ENCODE data around the gene HOXB5. TPM values are rescaled to one million over a fixed set of nuclear protein-coding genes. Genes with fewer than 3 reads are reported as not detected.

Gene HOXB5
- total RNA-seq, 4 donors from 2014 or later: 0.27 to 2.7 (median 1.4) TPM

GRCh38 chr17:48597778-48598631, 4.4 kb upstream of the HOXB5 start:
- no peak for TF ChIP-seq CTCF (IDR thresholded peaks at IDR 0.05)
- TF ChIP-seq EP300 (IDR thresholded peaks at IDR 0.05): no peak
- TF ChIP-seq POLR2A (IDR thresholded peaks at IDR 0.05): peak; percentile 38 to 47
- peak; percentile 77 for TF ChIP-seq POLR2AphosphoS5 (IDR thresholded peaks at IDR 0.05)
- Histone ChIP-seq H3K27me3 (peaks cover 83% of the 10 kb centered on the region), H3K27ac (peak overlapping the region in 3 of 4 donors; percentile 25 to 79 (median 75)), H3K36me3 (peaks cover 0 to 3% of the 10 kb centered on the region in 2 donors), H3K4me1 (peaks cover 0 to 69% (median 7%) of the 10 kb centered on the region in 3 donors), H3K9me3 (no peaks in the 10 kb centered on the region), H3K4me3 (peak overlapping the region; percentile 23 to 62)
- 2 to 6% methylated on average over 11 to 12 of the region's 68 CpGs for WGBS, 2 donors (ENCODE audit: low coverage in 1 of 2)
- ATAC-seq: peak; percentile 57

- peak overlapping the region in 3 of 4 donors; percentile 25 to 79 (median 75) for H3K27ac ChIP-seq
- no peak for ATAC-seq
- H3K4me3 ChIP-seq: peak overlapping the region; percentile 23 to 62
- no peak for TF ChIP-seq POLR2AphosphoS5 (IDR thresholded peaks at IDR 0.05)
- TF ChIP-seq EP300 (IDR thresholded peaks at IDR 0.05): no peak
- no peak for TF ChIP-seq POLR2A (IDR thresholded peaks at IDR 0.05)
- TF ChIP-seq CTCF (IDR thresholded peaks at IDR 0.05): no peak
- WGBS, 2 donors (ENCODE audit: low coverage in 1 of 2): no CpG with 5 or more reads among the region's 16 CpGs
- H3K27me3 ChIP-seq: peaks cover 83% of the 10 kb centered on the region
- H3K36me3 ChIP-seq: peaks cover 0 to 3% of the 10 kb centered on the region in 2 donors
- peaks cover 0 to 69% (median 7%) of the 10 kb centered on the region in 3 donors for H3K4me1 ChIP-seq
- H3K9me3 ChIP-seq: no peaks in the 10 kb centered on the region
These were observed 3.9 kb upstream of the HOXB5 start for GRCh38 chr17:48597528-48597777.

- Histone ChIP-seq H3K4me3 (peak overlapping the region; percentile 23 to 62), H3K27me3 (peaks cover 83% of the 10 kb centered on the region), H3K9me3 (no peaks in the 10 kb centered on the region), H3K36me3 (peaks cover 0 to 3% of the 10 kb centered on the region in 2 donors), H3K4me1 (peaks cover 0 to 69% (median 3%) of the 10 kb centered on the region in 3 donors), H3K27ac (peak overlapping the region in 2 of 4 donors; percentile 75 to 79)
- 34 to 39% methylated on average over 13 to 20 of the region's 26 CpGs for WGBS, 2 donors (ENCODE audit: low coverage in 1 of 2)
- ATAC-seq: no peak
- peak; percentile 61 for TF ChIP-seq POLR2AphosphoS5 (IDR thresholded peaks at IDR 0.05)
- TF ChIP-seq POLR2A (IDR thresholded peaks at IDR 0.05): no peak
These were observed 3.4 kb upstream of the HOXB5 start for GRCh38 chr17:48596735-48597527.

DNA sequence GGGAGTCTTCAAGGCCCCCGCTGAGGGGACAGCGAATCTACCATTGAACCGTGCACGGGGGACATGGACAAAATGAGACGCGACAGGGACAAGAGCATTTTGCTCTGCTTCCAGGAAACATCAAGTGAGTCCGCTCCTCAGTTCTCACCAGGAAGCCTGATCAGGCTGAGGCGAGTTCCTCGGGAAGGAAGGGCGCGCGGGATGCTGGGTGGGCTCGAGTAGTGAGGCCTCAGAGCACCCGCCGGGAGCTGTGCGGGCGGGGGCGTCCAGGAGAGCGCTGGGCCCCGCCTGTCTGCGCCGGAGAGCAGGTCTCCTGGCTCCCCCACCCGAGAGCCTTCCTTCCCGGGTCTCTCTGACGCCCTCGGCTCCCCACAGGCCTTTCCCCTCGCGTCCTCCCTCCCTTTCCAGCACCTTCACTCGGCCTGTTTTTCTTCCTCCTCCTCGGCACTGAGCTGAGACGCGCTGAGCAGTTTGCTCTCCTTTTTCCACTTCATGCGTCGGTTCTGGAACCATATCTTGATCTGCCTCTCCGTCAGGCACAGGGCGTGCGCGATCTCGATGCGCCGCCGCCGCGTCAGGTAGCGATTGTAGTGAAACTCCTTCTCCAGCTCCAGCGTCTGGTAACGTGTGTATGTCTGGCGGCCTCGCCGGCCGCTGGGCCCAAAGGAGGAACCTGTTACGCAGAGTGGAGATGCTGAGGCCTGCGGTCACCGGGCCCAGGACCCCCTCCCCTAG, 2.6 kb upstream of the HOXB5 start:
- ATAC-seq: no peak
- peaks cover 0 to 67% (median 3%) of the 10 kb centered on the region in 3 donors for H3K4me1 ChIP-seq
- WGBS, 2 donors (ENCODE audit: low coverage in 1 of 2): 59 to 72% methylated on average over 8 to 29 of the region's 54 CpGs
- peak overlapping the region in 1 of 2 donors; percentile 62 for H3K4me3 ChIP-seq
- H3K36me3 ChIP-seq: peaks cover 0 to 3% of the 10 kb centered on the region in 2 donors
- peak overlapping the region in 2 of 4 donors; percentile 75 to 79 for H3K27ac ChIP-seq
- H3K9me3 ChIP-seq: no peaks in the 10 kb centered on the region
- H3K27me3 ChIP-seq: peaks cover 81% of the 10 kb centered on the region
- TF ChIP-seq POLR2A (IDR thresholded peaks at IDR 0.05): no peak
- TF ChIP-seq CTCF (IDR thresholded peaks at IDR 0.05): no peak
- TF ChIP-seq POLR2AphosphoS5 (IDR thresholded peaks at IDR 0.05): no peak
- TF ChIP-seq EP300 (IDR thresholded peaks at IDR 0.05): no peak

Measured in gastroesophageal sphincter (tissue), 4 donors.